GM19099 (cell line): ENCODE measurements around the gene SLC7A7.

Experiments
- POLR2A ChIP-seq: IDR thresholded peaks from 3 replicates; pipeline ENCODE4 v1.6.1; 2011; ENCODE audit warnings: low read depth; ENCODE audit not compliant: insufficient read length; ENCODE audit errors: extremely low read depth

The SLC7A7 gene

GRCh38 chr14:22808388-22809209, 6.6 kb downstream of the SLC7A7 start:
- no peak for TF ChIP-seq POLR2A

GRCh38 chr14:22807432-22808087, 7.7 kb downstream of the SLC7A7 start:
- TF ChIP-seq POLR2A, result no peak

GRCh38 chr14:22803687-22803974, 11.6 kb downstream of the SLC7A7 start:
- TF ChIP-seq POLR2A, result no peak

GRCh38 chr14:22802860-22803686, 12.2 kb downstream of the SLC7A7 start:
- peak; percentile 6 for TF ChIP-seq POLR2A

GRCh38 chr14:22801716-22802115, 13.5 kb downstream of the SLC7A7 start:
- TF ChIP-seq POLR2A, result no peak

- no peak for TF ChIP-seq POLR2A
These were observed 14.9 kb downstream of the SLC7A7 start for GRCh38 chr14:22800346-22800745.

- no peak for TF ChIP-seq POLR2A
These were observed 16.7 kb downstream of the SLC7A7 start for GRCh38 chr14:22798528-22798927.

GRCh38 chr14:22797017-22797917, 18.0 kb downstream of the SLC7A7 start:
- no peak for TF ChIP-seq POLR2A

- TF ChIP-seq POLR2A, result peak; percentile 8
These were observed 19.0 kb downstream of the SLC7A7 start for GRCh38 chr14:22796087-22796707.

GRCh38 chr14:22794551-22794951, 20.7 kb downstream of the SLC7A7 start:
- TF ChIP-seq POLR2A, result no peak

- TF ChIP-seq POLR2A, result no peak
These were observed 21.3 kb downstream of the SLC7A7 start for GRCh38 chr14:22793976-22794375.

GRCh38 chr14:22792158-22792557, 23.1 kb downstream of the SLC7A7 start:
- TF ChIP-seq POLR2A, result no peak

GRCh38 chr14:22791301-22791700, 23.9 kb downstream of the SLC7A7 start:
- no peak for TF ChIP-seq POLR2A

GRCh38 chr14:22786685-22787084, 28.6 kb downstream of the SLC7A7 start:
- no peak for TF ChIP-seq POLR2A
